Measurements from ENCODE around the gene ITFG1.

- TF ChIP-seq CTCF (IDR thresholded peaks at IDR 0.05) (no peak), POLR2A (IDR thresholded peaks at IDR 0.05) (no peak)
Measured at GRCh38 chr16:47460359-47460710, 528 bp downstream of the ITFG1 start.

Data from heart left ventricle (tissue), 13 donors.